OCI-M2 (cell line): ENCODE results near the gene PLP2.

Experiments used
- DNase-seq: peaks from one replicate; lab custom pipeline; 2025; ENCODE audit not compliant: unreplicated experiment; lab: John Stamatoyannopoulos, UW

PLP2 gene

GRCh38 chrX:49208399-49208798 lies 36.7 kb downstream of the PLP2 start:
- no peak for DNase-seq

GRCh38 chrX:49209434-49210251 lies 37.9 kb downstream of the PLP2 start:
- DNase-seq: no peak

GRCh38 chrX:49210406-49210805 lies 38.7 kb downstream of the PLP2 start:
- DNase-seq: no peak

- DNase-seq: no peak
Measured at GRCh38 chrX:49211074-49211473, 39.4 kb downstream of the PLP2 start.

- DNase-seq: no peak
Measured at GRCh38 chrX:49212209-49212608, 40.5 kb downstream of the PLP2 start.

GRCh38 chrX:49212861-49213260 lies 41.2 kb downstream of the PLP2 start:
- DNase-seq: no peak

DNA sequence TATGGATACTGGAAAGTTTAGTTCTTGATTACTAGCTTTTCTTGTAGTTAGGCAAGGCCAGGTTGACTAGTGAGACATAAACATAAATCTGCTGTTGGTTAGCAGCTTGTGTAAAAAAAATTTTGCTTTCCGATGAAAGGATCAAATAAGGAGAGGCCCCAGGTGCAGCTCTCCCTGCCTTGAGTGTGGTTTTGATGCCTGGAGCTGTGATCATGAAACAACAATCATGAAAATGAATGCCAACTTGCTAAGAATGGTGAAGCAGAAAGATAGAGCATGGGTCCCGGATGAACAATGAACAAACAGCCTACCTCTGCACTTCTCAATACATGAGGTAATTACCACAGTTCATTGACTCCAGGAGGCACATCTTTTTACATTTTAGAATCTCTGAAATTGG lies 42.7 kb downstream of the PLP2 start:
- DNase-seq: no peak

DNA sequence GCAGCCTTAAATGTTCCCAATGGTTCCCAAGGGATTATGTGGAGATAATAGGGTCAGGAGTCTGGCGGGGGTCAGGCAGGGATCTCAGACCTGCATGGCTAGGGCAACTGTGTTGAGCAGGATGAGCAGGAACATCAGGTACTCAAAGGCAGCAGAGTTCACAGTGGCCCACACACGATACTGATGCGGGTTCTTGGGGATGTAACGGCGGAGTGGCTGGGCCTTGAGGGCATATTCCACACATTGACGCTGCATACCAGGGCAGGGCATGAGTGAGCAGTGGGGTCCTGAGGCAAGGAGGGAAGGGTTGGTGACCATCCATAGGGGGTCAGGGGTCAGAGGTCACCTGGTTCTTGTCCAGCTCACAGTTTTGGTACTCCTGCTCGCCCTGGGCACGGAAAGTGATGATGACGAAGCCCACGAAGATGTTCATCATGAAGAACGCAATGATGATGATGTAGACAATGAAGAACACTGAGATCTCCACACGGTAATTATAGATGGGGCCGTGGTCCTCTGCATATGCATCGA lies 43.4 kb downstream of the PLP2 start:
- no peak for DNase-seq

DNA sequence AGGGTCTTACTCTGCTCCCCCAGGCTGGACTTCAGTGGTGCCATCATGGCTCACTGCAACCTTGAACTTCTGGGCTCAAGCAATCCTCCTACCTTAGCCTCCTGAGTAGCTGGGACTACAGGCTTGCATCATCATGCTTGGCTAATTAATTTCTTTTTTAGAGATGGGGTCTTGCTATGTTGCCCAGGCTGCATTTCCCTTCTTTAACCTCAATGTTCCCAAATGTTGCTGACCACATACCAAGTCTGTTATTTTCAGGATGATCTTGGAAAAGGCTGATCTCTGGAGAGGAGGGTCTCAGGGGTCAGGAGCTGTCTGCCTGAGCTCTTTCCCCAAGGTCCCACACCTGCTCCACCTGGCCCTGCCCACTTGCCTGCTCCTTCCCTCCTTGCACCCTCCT lies 48.4 kb downstream of the PLP2 start:
- no peak for DNase-seq

- no peak for DNase-seq
Measured at GRCh38 chrX:49221868-49222267, 50.2 kb downstream of the PLP2 start.
